Activated CD8-positive, alpha-beta memory T cell treated with anti-CD3 and anti-CD28 coated beads, Interleukin-2, amount 50 U/mL, for 1 hour (primary cell): ENCODE measurements around the gene LTBP1.

ENCODE experiments used
- DNase-seq: peaks from one replicate; pipeline ENCODE4 v3.0.0-alpha.2; 2020; ENCODE audit errors: extremely low read depth

Gene LTBP1

DNA sequence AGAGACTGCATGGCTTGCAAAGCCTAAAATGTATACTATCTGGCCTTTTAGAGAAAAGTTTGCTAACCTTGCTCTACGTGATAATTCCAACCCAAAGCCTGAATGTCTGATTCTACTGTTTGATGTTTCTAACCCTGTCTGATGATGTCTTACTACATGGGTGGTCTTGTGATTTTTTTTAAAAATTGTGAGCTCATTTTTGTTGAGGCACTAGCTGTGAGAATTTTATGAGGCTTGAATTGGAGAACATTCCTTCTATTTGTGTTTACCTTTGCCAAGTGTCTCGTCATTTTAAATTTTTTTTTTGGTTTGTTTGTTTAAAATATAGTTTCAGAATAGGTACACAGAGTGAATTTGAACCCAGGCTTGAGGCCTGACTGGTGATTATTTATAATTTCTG, 15.2 kb upstream of the LTBP1 start:
- DNase-seq = no peak

GRCh38 chr2:32931945-32932709, 14.6 kb upstream of the LTBP1 start:
- DNase-seq = no peak

GRCh38 chr2:32932825-32933755, 13.7 kb upstream of the LTBP1 start:
- DNase-seq = no peak

GRCh38 chr2:32933756-32934095, 13.0 kb upstream of the LTBP1 start:
- no peak for DNase-seq

DNA sequence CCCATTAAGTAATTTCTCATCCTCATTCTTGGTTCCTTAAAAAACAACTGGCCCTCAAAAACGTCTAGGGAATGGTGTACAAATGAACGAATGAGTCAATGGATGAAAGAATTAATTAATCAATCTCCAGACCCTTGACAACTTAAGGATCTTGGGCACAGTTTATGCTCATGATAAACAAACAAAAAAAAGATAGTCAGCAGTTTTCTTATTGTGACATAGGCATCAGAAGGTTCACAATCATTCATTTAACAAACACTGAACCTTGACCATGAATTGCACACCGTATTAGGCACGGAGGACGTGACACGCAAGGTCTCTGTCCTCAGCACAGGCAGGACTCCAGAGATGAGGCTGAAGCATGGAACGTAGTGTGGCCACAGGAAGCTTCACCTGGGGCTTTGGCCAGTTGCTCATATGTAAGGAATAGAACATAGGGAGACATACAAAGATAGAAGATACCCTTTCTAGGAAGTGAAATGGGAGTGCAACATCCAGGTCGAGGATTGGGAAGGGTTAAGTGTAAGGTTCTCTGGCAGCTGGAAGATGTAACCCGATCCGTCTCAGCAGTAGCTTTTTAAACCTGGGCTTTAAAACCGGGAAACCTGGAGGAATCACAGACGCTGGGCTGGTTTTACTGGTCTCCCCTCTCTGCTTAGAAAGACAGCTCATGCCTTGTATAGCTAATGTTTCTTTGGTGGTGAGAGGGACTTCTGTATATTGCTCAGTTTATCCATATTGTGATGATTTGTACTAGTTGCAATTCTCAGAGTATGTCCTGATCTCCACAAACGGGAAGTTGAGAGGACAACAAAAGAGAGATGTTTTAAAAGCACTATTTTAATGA, 8.9 kb upstream of the LTBP1 start:
- DNase-seq = no peak

- no peak for DNase-seq
Observed at GRCh38 chr2:32938934-32939333, 7.8 kb upstream of the LTBP1 start.

DNA sequence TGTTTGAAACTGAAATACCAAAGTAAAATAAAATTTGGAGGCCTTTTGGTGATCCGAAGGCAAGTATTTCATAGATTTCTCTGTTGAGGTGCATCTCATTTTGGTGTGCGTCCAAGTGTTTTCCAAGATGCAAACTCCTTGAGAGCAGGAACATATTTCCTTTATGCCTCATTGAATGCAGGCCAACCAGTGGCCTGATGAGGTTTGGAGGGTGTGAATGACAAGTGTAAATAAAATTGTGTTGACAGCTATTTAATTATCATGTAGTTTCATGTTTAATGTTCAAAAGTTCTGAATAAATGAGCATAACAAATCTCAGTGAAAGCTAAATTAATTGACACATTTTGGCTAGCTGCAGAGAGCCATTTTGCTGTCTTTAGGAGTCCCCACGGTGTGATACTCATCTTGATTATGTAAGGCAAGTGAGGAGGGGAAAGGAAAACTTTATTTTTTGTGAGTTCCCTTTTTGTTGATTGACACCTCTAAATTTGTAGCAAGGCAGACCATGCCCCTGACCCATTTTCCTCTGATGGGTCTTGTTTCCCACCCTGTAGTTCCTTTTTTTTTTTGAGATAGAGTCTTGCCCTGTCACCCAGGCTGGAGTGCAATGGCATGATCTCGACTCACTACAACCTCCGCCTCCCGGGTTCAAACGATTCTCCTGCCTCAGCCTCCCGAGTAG, 6.3 kb upstream of the LTBP1 start:
- DNase-seq = no peak

DNA sequence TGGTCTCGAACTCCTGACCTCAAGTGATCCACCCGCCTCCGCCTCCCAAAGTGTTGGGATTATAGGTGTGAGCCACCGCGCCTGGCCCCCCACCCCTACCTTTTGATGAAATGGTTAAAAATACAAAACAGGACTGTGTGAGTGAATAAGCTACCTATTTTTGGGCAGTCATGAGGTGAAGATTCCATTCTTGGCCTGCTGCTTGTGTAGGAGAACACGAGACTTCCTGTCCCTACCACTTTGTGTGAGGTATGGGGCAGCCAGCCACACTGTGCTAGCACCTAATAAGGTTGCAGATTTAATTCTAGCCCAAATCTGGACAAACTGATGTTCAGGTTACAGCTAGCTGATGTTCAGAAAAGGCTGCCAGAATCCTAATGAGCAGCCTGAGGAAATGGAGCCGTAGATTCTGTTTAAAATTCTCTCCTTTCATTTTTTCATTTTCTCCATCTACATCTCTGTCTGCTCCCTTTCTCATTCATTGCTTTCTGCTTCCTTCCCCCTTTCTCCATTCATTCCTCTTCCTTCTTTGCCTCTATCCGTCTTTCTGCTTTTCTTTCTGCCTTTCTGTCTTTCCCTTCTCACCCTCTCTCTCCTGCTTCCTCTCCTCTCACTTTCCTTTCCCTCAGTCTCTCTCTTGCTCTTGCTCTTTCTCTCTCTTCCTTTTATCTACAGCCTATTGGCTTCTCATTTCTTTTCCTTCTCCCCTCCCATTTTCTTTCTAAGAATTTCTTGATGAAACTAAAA, 4.6 kb upstream of the LTBP1 start:
- DNase-seq = no peak

GRCh38 chr2:32942793-32943485, 3.8 kb upstream of the LTBP1 start:
- no peak for DNase-seq

- DNase-seq = no peak
Observed at GRCh38 chr2:32945286-32945685, 1.5 kb upstream of the LTBP1 start.

DNA sequence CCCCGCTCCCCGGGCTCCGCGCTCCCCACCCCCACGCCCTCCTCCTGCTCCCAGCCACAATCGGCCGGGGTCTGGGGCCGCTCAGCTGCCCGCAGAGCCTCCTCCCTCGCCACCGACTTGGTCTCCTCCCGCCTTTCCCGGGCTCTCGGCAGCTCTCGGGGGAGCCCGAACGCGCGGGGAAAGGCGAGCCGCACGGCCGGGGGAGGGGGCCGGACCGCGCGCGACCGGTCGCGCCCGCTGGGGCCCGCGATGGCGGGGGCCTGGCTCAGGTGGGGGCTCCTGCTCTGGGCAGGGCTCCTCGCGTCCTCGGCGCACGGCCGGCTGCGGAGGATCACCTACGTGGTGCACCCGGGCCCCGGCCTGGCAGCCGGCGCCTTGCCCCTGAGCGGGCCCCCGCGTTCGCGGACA, 327 bp downstream of the LTBP1 start:
- no peak for DNase-seq

DNA sequence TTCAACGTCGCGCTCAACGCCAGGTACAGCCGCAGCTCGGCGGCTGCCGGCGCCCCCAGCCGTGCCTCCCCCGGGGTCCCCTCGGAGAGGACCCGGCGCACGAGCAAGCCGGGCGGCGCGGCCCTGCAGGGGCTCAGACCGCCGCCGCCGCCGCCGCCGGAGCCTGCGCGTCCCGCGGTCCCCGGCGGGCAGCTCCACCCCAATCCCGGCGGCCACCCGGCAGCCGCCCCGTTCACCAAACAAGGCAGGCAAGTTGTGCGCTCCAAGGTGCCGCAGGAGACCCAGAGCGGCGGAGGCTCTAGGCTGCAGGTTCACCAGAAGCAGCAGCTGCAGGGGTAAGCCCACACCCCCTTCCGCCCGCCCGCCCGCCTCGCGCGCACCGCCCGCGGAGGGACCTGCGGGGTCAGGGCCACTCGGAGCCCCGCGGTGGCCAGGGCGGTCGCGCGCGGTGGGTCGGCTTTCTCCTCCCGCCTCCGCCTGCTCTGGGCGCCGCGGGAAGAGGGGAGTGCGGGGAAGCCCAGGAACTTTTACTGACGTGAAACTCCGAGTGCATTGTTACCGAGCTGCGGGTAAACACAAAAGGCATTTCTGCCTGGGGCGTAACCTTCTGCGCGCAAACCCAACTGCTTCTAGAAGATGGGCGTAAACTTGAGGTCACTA, 861 bp downstream of the LTBP1 start:
- no peak for DNase-seq

DNA sequence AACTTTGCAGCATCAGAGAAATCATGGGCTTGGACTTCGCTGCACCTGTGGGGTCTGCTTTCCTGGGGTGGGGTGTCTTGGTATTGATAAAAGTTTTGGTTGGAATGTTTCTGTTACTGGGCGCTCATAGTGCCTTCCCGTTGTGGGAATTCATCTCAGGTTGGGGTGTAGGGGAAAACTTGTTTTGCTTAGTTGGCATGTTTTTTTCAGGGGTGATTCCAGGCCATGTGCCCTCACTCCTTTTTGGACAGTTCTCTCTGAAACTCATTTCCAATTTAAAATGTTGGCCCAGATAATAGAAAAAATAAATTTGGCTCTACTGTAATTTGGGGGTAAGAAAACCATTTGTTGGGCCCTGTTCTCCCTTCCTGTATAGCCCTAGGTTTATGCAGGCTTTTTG, 1.5 kb downstream of the LTBP1 start:
- no peak for DNase-seq

GRCh38 chr2:32949260-32949659, 2.5 kb downstream of the LTBP1 start:
- DNase-seq = no peak

DNA sequence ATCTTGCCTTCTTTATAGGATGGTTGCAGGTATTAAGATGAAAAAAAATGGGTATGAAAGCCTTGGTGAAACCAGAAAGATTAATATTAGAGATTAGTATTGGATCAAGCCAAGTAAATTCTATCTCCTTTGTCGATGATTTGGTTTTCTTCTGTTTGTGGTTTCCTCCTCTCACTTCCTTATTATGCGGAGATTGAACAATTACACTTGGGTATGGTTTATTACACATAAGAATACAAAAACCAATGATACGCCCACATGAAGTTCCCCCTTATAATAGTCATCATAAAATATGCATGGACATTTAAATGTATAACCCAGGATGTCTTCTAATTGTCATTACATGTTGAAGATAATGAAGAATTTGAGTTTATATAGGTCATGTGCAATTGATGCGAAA, 4.9 kb downstream of the LTBP1 start:
- DNase-seq = no peak

- DNase-seq = no peak
Observed at GRCh38 chr2:32952761-32953476, 6.2 kb downstream of the LTBP1 start.

GRCh38 chr2:32954206-32954605, 7.5 kb downstream of the LTBP1 start:
- DNase-seq = no peak

GRCh38 chr2:32958821-32959220, 12.1 kb downstream of the LTBP1 start:
- no peak for DNase-seq

GRCh38 chr2:32960238-32960637, 13.5 kb downstream of the LTBP1 start:
- no peak for DNase-seq
